ENCODE results near the gene HHIPL1. TPM values are rescaled to one million over a fixed set of nuclear protein-coding genes. Genes with fewer than 3 reads are reported as not detected.

Gene HHIPL1
- total RNA-seq, 2 experiments from 2014 or later: not detected

- H3K4me1 ChIP-seq (ENCODE audit: insufficient read depth, low read length): peaks cover 7% of the 10 kb centered on the region
- H3K27ac ChIP-seq (ENCODE audit: low read depth in 1 of 2, low read length in 2 of 2): no peak overlapping the region
- Mint-ChIP-seq H3K27ac (no peak overlapping the region), H3K27me3 (peaks cover 56% of the 10 kb centered on the region), H3K36me3 (ENCODE audit: low read depth) (no peaks in the 10 kb centered on the region), H3K9me3 (no peaks in the 10 kb centered on the region), H3K4me1 (ENCODE audit: low read depth) (peaks cover 3% of the 10 kb centered on the region), H3K4me3 (no peak overlapping the region)
- no peak overlapping the region for H3K4me3 ChIP-seq (ENCODE audit: low read length)
- DNase-seq: no peak
- H3K27me3 ChIP-seq (ENCODE audit: control insufficient read depth in 1 of 2, insufficient read depth in 2 of 2, low read length in 2 of 2): peaks cover 10% of the 10 kb centered on the region in 2 experiments
- CTCF ChIA-PET: no interaction called here
- POLR2A ChIA-PET: no interaction called here
- TF ChIP-seq CTCF (IDR thresholded peaks at IDR 0.05): no peak
- peaks cover 0 to 3% of the 10 kb centered on the region in 2 experiments for H3K9me3 ChIP-seq (ENCODE audit: control insufficient read depth in 1 of 2, insufficient read depth in 1 of 2, low read length in 2 of 2)
- intact Hi-C loops (cut with DNase I, micrococcal nuclease): no loop called here
- H3K36me3 ChIP-seq (ENCODE audit: insufficient read depth, low read length): no peaks in the 10 kb centered on the region
- no peak for ATAC-seq (ENCODE audit: poor library complexity)
Observed at GRCh38 chr14:99625476-99625875, 19.5 kb upstream of the HHIPL1 start.

GRCh38 chr14:99626041-99626648 lies 18.8 kb upstream of the HHIPL1 start:
- ATAC-seq (ENCODE audit: poor library complexity): no peak
- intact Hi-C loops (cut with DNase I, micrococcal nuclease): no loop called here
- Mint-ChIP-seq H3K27me3 (peaks cover 52% of the 10 kb centered on the region), H3K27ac (no peak overlapping the region), H3K4me3 (no peak overlapping the region), H3K36me3 (ENCODE audit: low read depth) (no peaks in the 10 kb centered on the region), H3K4me1 (ENCODE audit: low read depth) (peaks cover 3% of the 10 kb centered on the region), H3K9me3 (no peaks in the 10 kb centered on the region)
- no peak overlapping the region for H3K4me3 ChIP-seq (ENCODE audit: low read length)
- no peaks in the 10 kb centered on the region for H3K36me3 ChIP-seq (ENCODE audit: insufficient read depth, low read length)
- no peak for DNase-seq
- CTCF ChIA-PET: no interaction called here
- POLR2A ChIA-PET: no interaction called here
- no peak for TF ChIP-seq CTCF (IDR thresholded peaks at IDR 0.05)
- peaks cover 7% of the 10 kb centered on the region for H3K4me1 ChIP-seq (ENCODE audit: insufficient read depth, low read length)
- H3K9me3 ChIP-seq (ENCODE audit: control insufficient read depth in 1 of 2, insufficient read depth in 1 of 2, low read length in 2 of 2): no peaks in the 10 kb centered on the region
- no peak overlapping the region for H3K27ac ChIP-seq (ENCODE audit: low read depth in 1 of 2, low read length in 2 of 2)
- peaks cover 6 to 7% of the 10 kb centered on the region in 2 experiments for H3K27me3 ChIP-seq (ENCODE audit: control insufficient read depth in 1 of 2, insufficient read depth in 2 of 2, low read length in 2 of 2)

- no peaks in the 10 kb centered on the region for H3K36me3 Mint-ChIP-seq (ENCODE audit: low read depth)
- Histone ChIP-seq H3K36me3 (ENCODE audit: insufficient read depth, low read length) (no peaks in the 10 kb centered on the region), H3K27me3 (ENCODE audit: control insufficient read depth in 1 of 2, insufficient read depth in 2 of 2, low read length in 2 of 2) (peaks cover 5 to 7% of the 10 kb centered on the region in 2 experiments), H3K4me1 (ENCODE audit: insufficient read depth, low read length) (peaks cover 7% of the 10 kb centered on the region), H3K27ac (ENCODE audit: low read depth in 1 of 2, low read length in 2 of 2) (no peak overlapping the region), H3K4me3 (ENCODE audit: low read length) (no peak overlapping the region), H3K9me3 (ENCODE audit: control insufficient read depth in 1 of 2, insufficient read depth in 1 of 2, low read length in 2 of 2) (no peaks in the 10 kb centered on the region)
- ATAC-seq (ENCODE audit: poor library complexity) (no peak), DNase-seq (no peak)
- TF ChIP-seq CTCF (IDR thresholded peaks at IDR 0.05): no peak
- H3K27me3 Mint-ChIP-seq: peaks cover 44% of the 10 kb centered on the region
- H3K4me1 Mint-ChIP-seq (ENCODE audit: low read depth): peaks cover 3% of the 10 kb centered on the region
- H3K4me3 Mint-ChIP-seq: no peak overlapping the region
- H3K9me3 Mint-ChIP-seq: no peaks in the 10 kb centered on the region
- no peak overlapping the region for H3K27ac Mint-ChIP-seq
- CTCF ChIA-PET: no interaction called here
- POLR2A ChIA-PET: no interaction called here
- intact Hi-C loops (cut with DNase I, micrococcal nuclease): no loop called here
Observed at GRCh38 chr14:99627100-99627499, 17.8 kb upstream of the HHIPL1 start.

Data from CD4-positive, alpha-beta T cell (primary cell).